ENCODE results near the gene FGD3.

The FGD3 gene

DNA sequence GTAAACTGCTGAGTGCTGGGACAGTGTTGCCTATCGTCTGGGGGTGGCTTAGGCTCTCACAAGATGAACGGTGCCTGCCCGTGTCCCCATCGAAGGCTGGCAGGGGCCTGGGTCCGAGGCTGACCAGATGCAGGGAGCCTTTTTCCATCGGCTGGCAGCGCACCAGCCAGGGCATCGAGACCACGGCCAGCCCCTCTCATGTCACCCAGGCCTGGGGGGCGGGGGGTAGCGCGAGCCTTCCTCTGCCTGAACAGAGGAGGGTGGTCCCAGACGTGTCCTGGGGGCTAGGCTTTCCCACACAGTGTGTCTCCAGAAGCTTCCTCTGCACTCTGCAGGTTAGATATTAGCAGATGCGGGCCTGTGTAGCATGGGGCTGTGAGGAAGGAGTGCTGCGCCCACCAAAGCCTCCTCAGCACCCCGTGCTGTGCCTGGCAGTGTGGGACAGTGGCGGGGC, 17.3 kb downstream of the FGD3 start:
- no peak for TF ChIP-seq CTCF (IDR thresholded peaks at IDR 0.05; ENCODE audit: control insufficient read depth, insufficient read depth, low read depth, low read length, missing control alignments)
- DNase-seq (ENCODE audit: low read depth), result no peak
- H3K4me3 ChIP-seq (ENCODE audit: control insufficient read depth, low read depth, low read length), result no peak overlapping the region

DNA sequence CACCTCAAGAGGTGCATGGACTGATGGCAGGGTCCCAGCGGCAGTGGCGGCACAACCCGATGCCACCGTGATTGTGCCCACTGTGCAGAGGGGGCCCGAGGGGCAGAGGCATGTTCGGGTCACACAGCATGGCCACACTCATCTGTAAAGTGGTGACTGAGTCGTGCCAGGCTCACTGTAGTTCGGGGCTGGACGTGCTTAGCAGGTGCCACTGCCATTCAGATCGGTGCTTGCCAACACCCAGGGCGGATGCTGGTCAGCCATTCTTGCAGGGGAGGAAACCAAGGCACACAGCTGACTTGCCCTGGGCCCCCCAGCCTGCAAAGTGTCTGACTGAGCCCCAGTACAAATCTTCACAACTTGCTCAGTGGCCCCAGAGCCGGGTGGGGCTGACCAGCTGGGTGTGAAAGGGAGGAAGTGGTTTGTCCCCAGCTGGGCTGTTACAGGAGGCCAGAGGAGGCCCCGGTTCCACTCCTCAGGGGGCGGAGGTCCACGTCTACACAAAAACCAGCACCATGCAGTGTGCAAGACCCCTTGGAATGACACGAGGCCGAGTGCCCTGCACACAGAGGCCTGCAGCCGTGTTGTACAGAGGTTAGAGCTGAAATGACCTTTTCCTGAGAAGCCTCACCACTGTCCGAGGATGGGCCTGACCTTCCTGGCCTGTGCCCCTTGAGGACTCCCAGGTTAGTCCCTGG, 17.9 kb downstream of the FGD3 start:
- no peak for DNase-seq (ENCODE audit: low read depth)
- TF ChIP-seq CTCF (IDR thresholded peaks at IDR 0.05; ENCODE audit: control insufficient read depth, insufficient read depth, low read depth, low read length, missing control alignments), result no peak
- no peak overlapping the region for H3K4me3 ChIP-seq (ENCODE audit: control insufficient read depth, low read depth, low read length)

- H3K4me3 ChIP-seq (ENCODE audit: control insufficient read depth, low read depth, low read length), result no peak overlapping the region
These were observed 18.6 kb downstream of the FGD3 start for GRCh38 chr9:92965759-92966517.

GRCh38 chr9:92966518-92966800, 19.1 kb downstream of the FGD3 start:
- no peak for TF ChIP-seq CTCF (IDR thresholded peaks at IDR 0.05; ENCODE audit: control insufficient read depth, insufficient read depth, low read depth, low read length, missing control alignments)
- no peak overlapping the region for H3K4me3 ChIP-seq (ENCODE audit: control insufficient read depth, low read depth, low read length)
- DNase-seq (ENCODE audit: low read depth), result no peak

More at GRCh38 chr9:92965759-92966517, 18.6 kb downstream of the FGD3 start:
- no peak for TF ChIP-seq CTCF (IDR thresholded peaks at IDR 0.05; ENCODE audit: control insufficient read depth, insufficient read depth, low read depth, low read length, missing control alignments)
- no peak for DNase-seq (ENCODE audit: low read depth)

- no peak for DNase-seq (ENCODE audit: low read depth)
- H3K4me3 ChIP-seq (ENCODE audit: control insufficient read depth, low read depth, low read length), result no peak overlapping the region
- no peak for TF ChIP-seq CTCF (IDR thresholded peaks at IDR 0.05; ENCODE audit: control insufficient read depth, insufficient read depth, low read depth, low read length, missing control alignments)
These were observed 20.8 kb downstream of the FGD3 start for GRCh38 chr9:92968081-92968480.

GRCh38 chr9:92969516-92970466, 22.5 kb downstream of the FGD3 start:
- no peak overlapping the region for H3K4me3 ChIP-seq (ENCODE audit: control insufficient read depth, low read depth, low read length)
- no peak for DNase-seq (ENCODE audit: low read depth)
- no peak for TF ChIP-seq CTCF (IDR thresholded peaks at IDR 0.05; ENCODE audit: control insufficient read depth, insufficient read depth, low read depth, low read length, missing control alignments)
